ENCODE data around the gene ZNF775.
A peak's percentile ranks its signal among the peaks of the same experiment; 100 is the strongest.

Gene ZNF775

GRCh38 chr7:150378853-150379440 lies at the start of gene ZNF775:
ZNF775 (plus strand) TSS chr7:150379330; CDS start chr7:150388471, 9,141 bp downstream.
- peak; percentile 81 to 83 (median 82) for DNase-seq (ENCODE audit: low read depth in 3 of 3, low spot score in 1 of 3)

- DNase-seq (ENCODE audit: low read depth in 3 of 3, low spot score in 1 of 3) = no peak
Measured at GRCh38 chr7:150329331-150330120, 49.6 kb upstream of the ZNF775 start.

- no peak for DNase-seq (ENCODE audit: low read depth in 3 of 3, low spot score in 1 of 3)
Measured at GRCh38 chr7:150330211-150330885, 48.8 kb upstream of the ZNF775 start.

GRCh38 chr7:150332852-150333635 lies 46.1 kb upstream of the ZNF775 start:
- DNase-seq (ENCODE audit: low read depth in 3 of 3, low spot score in 1 of 3) = no peak

GRCh38 chr7:150333659-150334058 lies 45.5 kb upstream of the ZNF775 start:
- DNase-seq (ENCODE audit: low read depth in 3 of 3, low spot score in 1 of 3) = no peak

GRCh38 chr7:150334108-150334507 lies 45.0 kb upstream of the ZNF775 start:
- no peak for DNase-seq (ENCODE audit: low read depth in 3 of 3, low spot score in 1 of 3)

- DNase-seq (ENCODE audit: low read depth in 3 of 3, low spot score in 1 of 3) = no peak
Measured at GRCh38 chr7:150335108-150335773, 43.9 kb upstream of the ZNF775 start.

- no peak for DNase-seq (ENCODE audit: low read depth in 3 of 3, low spot score in 1 of 3)
Measured at GRCh38 chr7:150335774-150336112, 43.4 kb upstream of the ZNF775 start.

- DNase-seq (ENCODE audit: low read depth in 3 of 3, low spot score in 1 of 3) = no peak
Measured at GRCh38 chr7:150336746-150337145, 42.4 kb upstream of the ZNF775 start.

GRCh38 chr7:150337179-150337578 lies 42.0 kb upstream of the ZNF775 start:
- no peak for DNase-seq (ENCODE audit: low read depth in 3 of 3, low spot score in 1 of 3)

- no peak for DNase-seq (ENCODE audit: low read depth in 3 of 3, low spot score in 1 of 3)
Measured at GRCh38 chr7:150337659-150338081, 41.5 kb upstream of the ZNF775 start.

GRCh38 chr7:150338166-150338829 lies 40.8 kb upstream of the ZNF775 start:
- no peak for DNase-seq (ENCODE audit: low read depth in 3 of 3, low spot score in 1 of 3)

GRCh38 chr7:150339409-150339809 lies 39.7 kb upstream of the ZNF775 start:
- no peak for DNase-seq (ENCODE audit: low read depth in 3 of 3, low spot score in 1 of 3)

GRCh38 chr7:150340024-150340749 lies 38.9 kb upstream of the ZNF775 start:
- DNase-seq (ENCODE audit: low read depth in 3 of 3, low spot score in 1 of 3) = no peak

- DNase-seq (ENCODE audit: low read depth in 3 of 3, low spot score in 1 of 3) = no peak
Measured at GRCh38 chr7:150340875-150341262, 38.3 kb upstream of the ZNF775 start.

- DNase-seq (ENCODE audit: low read depth in 3 of 3, low spot score in 1 of 3) = no peak
Measured at GRCh38 chr7:150341263-150342120, 37.6 kb upstream of the ZNF775 start, which contains the start of gene RARRES2. RARRES2 (minus strand) TSS chr7:150341629; CDS start chr7:150340609, 1,020 bp downstream.

- DNase-seq (ENCODE audit: low read depth in 3 of 3, low spot score in 1 of 3) = no peak
Measured at GRCh38 chr7:150342121-150342408, 37.1 kb upstream of the ZNF775 start.

- no peak for DNase-seq (ENCODE audit: low read depth in 3 of 3, low spot score in 1 of 3)
Measured at GRCh38 chr7:150343225-150343624, 35.9 kb upstream of the ZNF775 start.

- no peak for DNase-seq (ENCODE audit: low read depth in 3 of 3, low spot score in 1 of 3)
Measured at GRCh38 chr7:150344299-150344698, 34.8 kb upstream of the ZNF775 start.
